Body of pancreas (tissue), 4 donors: Measurements from ENCODE around the gene BAIAP3. TPM values are rescaled to one million over a fixed set of nuclear protein-coding genes. Genes with fewer than 3 reads are reported as not detected.

ENCODE experiments used
- ATAC-seq: fragments of 150-250 bp; one replicate; pipeline ENCODE4 v1.9.1; 2016
- DNase-seq, 4 donors: peaks; one replicate each; pipeline ENCODE4 v3.0.0-alpha.2; 2019
- H3K27ac ChIP-seq, 4 donors: fragments of 200-600 bp; sonication (generic); 1 replicate in 3 of 4; 2 replicates in 1 of 4; pipeline versions ENCODE4 v1.5.1 to v1.6.1; 2016 to 2019; ENCODE audit warnings: mild to moderate bottlenecking in 1 of 4, mixed read lengths in 1 of 4, moderate library complexity in 1 of 4
- H3K27me3 ChIP-seq, 2 donors: fragments of 200-600 bp; sonication (generic); one replicate each; pipeline ENCODE4 v1.6.0; 2016; ENCODE audit warnings: mild to moderate bottlenecking in 1 of 2
- H3K36me3 ChIP-seq, 2 donors: fragments of 200-600 bp; sonication (generic); replicated peaks in 1 of 2; 2 replicates each; pipeline ENCODE4 v1.5.1; 2016; ENCODE audit warnings: low read depth in 2 of 2; ENCODE audit not compliant: insufficient read depth in 1 of 2
- H3K4me1 ChIP-seq: fragments of 200-600 bp; sonication (generic); one replicate; pipeline ENCODE4 v1.6.0; 2016
- H3K4me3 ChIP-seq, 2 donors: fragments of 200-600 bp; sonication (generic); 1 replicate in 1 of 2; 2 replicates in 1 of 2; pipeline ENCODE4 v1.5.1; 2016 to 2019
- H3K9me3 ChIP-seq, 3 donors: fragments of 200-600 bp; sonication (generic); 1 replicate in 2 of 3; 2 replicates in 1 of 3; pipeline ENCODE4 v1.5.1; 2016
- POLR2A ChIP-seq, 3 donors: fragments of 450-650 bp; IDR thresholded peaks; one replicate each; pipeline ENCODE4 v1.6.1; 2016; ENCODE audit warnings: antibody characterized with exemption in 3 of 3, mild to moderate bottlenecking in 2 of 3
- WGBS, 2 donors: methylation state at CpG; one replicate each; pipeline ENCODE4 v1.1.5; 2017; 5-methylcytosine and 5-hydroxymethylcytosine counted together
- intact Hi-C: fragments of 100-400 bp; cut with DNase I; formaldehyde crosslinking; loops from one replicate; pipeline ENCODE4 v1.15.1; 2023
- total RNA-seq, 2 donors: library from RNA; depleted of rRNA; stranded (reverse); fragments of >200 nt; gene quantifications; one replicate each; pipeline ENCODE4 v1.1.0, GENCODE V29; 2016
- TF ChIP-seq, protein P1 (sequence below), 7 experiments: fragments of 450-650 bp in 4 of 7; fragments of 200-600 bp in 3 of 7; sonication (generic) in 3 of 7; IDR thresholded peaks; one replicate each; pipeline ENCODE4 v1.5.1; 2016 to 2019; ENCODE audit warnings: antibody characterized with exemption in 7 of 7

BAIAP3 gene
- total RNA-seq, 2 donors from 2014 or later: 7.0 to 20.8 TPM

DNA sequence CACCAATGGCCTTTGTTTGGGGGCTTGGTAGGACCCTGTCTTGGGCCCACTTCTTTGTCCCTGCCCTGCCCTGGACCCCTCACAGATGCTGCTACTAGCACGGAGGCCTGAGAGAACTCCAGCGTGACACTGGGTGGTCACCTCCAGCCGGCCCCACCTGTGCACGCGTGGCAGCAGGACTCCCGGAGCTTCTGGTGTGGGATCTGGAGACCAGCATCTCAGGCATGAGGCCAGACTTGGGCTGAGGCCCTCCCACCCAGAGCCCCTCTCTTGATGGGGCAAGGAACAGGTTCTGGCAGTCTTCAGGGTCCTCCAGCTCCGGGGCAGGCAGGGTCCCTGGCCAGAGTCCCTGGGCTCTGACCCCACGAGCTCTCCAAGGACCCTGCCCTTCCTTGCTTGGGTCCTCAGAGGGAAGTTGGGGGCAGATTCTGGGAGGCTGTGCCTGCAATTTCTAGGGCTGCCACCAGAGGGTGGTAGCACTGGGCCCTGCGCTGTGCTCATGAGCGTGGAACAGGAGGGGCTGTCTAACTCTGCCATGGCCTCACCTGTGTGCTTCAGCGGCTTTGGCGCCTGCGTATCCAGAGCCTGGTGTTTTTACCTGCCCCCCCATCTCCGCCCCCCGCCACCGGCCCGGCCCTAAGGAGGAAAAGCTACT, 3.1 kb upstream of the BAIAP3 start:
- ATAC-seq: no peak
- no peak overlapping the region for H3K4me3 ChIP-seq
- H3K27ac ChIP-seq: no peak overlapping the region
- peaks cover 8 to 28% of the 10 kb centered on the region in 2 donors for H3K27me3 ChIP-seq
- H3K4me1 ChIP-seq: peaks cover 35% of the 10 kb centered on the region
- H3K36me3 ChIP-seq: no peaks in the 10 kb centered on the region
- intact Hi-C loops: no loop called here
- WGBS, 2 donors: 74% methylated on average over 13 of the region's 17 CpGs; no CpG with 5 or more reads in 1 of the 2 donors
- TF ChIP-seq POLR2A (IDR thresholded peaks at IDR 0.05): no peak
- TF ChIP-seq, protein P1, sequence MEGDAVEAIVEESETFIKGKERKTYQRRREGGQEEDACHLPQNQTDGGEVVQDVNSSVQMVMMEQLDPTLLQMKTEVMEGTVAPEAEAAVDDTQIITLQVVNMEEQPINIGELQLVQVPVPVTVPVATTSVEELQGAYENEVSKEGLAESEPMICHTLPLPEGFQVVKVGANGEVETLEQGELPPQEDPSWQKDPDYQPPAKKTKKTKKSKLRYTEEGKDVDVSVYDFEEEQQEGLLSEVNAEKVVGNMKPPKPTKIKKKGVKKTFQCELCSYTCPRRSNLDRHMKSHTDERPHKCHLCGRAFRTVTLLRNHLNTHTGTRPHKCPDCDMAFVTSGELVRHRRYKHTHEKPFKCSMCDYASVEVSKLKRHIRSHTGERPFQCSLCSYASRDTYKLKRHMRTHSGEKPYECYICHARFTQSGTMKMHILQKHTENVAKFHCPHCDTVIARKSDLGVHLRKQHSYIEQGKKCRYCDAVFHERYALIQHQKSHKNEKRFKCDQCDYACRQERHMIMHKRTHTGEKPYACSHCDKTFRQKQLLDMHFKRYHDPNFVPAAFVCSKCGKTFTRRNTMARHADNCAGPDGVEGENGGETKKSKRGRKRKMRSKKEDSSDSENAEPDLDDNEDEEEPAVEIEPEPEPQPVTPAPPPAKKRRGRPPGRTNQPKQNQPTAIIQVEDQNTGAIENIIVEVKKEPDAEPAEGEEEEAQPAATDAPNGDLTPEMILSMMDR (IDR thresholded peaks at IDR 0.05): peak in 6 of 7 experiments; percentile 9 to 34 (median 22)
- H3K9me3 ChIP-seq: no peaks in the 10 kb centered on the region
- no peak for DNase-seq

DNA sequence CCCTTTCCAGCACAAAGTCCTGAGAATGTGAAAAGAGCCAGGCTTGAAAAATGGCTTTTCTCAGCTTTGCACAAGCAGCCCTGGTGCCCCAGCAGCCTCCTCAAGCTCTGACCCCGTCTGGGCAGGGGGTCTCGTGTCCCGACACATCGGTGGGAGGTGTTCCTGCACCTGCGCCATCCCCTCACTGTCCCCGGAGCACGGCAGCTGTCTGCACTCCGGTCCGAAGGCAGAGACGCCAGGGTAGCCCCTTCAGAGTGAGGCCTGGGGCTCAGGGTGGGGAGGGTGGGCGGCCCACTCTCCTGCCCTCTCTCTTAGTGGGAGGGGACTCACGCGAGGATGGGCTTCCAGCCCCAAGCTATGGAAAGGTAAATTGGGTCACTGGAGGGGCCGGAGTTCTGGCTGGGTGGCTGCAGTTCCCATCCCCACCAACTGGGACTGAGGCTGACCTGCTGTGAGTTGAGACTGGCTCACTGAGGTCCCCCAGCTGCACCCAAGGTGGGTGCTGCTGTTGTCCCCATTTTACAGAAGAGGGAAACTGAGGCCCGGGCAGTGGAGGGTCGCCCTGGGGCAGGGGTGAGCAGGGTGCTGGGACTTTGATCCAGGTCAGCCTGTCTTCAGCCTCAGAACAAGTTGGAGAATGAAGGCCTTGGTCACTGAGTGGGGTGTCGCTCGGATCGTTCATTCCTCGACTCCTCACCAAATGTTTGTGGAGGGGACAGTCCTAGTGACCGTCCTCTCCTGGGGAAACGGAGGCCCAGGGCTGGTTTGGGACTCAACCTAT, 2.3 kb upstream of the BAIAP3 start:
- Histone ChIP-seq H3K27me3 (peaks cover 8 to 28% of the 10 kb centered on the region in 2 donors), H3K9me3 (no peaks in the 10 kb centered on the region), H3K27ac (no peak overlapping the region), H3K4me3 (no peak overlapping the region), H3K36me3 (no peaks in the 10 kb centered on the region), H3K4me1 (peaks cover 35% of the 10 kb centered on the region)
- no peak for TF ChIP-seq POLR2A (IDR thresholded peaks at IDR 0.05)
- TF ChIP-seq, protein P1 (IDR thresholded peaks at IDR 0.05): no peak
- 29 to 37% methylated on average over 10 to 19 of the region's 22 CpGs for WGBS, 2 donors
- no peak for ATAC-seq
- no peak for DNase-seq
- intact Hi-C loops: no loop called here

DNA sequence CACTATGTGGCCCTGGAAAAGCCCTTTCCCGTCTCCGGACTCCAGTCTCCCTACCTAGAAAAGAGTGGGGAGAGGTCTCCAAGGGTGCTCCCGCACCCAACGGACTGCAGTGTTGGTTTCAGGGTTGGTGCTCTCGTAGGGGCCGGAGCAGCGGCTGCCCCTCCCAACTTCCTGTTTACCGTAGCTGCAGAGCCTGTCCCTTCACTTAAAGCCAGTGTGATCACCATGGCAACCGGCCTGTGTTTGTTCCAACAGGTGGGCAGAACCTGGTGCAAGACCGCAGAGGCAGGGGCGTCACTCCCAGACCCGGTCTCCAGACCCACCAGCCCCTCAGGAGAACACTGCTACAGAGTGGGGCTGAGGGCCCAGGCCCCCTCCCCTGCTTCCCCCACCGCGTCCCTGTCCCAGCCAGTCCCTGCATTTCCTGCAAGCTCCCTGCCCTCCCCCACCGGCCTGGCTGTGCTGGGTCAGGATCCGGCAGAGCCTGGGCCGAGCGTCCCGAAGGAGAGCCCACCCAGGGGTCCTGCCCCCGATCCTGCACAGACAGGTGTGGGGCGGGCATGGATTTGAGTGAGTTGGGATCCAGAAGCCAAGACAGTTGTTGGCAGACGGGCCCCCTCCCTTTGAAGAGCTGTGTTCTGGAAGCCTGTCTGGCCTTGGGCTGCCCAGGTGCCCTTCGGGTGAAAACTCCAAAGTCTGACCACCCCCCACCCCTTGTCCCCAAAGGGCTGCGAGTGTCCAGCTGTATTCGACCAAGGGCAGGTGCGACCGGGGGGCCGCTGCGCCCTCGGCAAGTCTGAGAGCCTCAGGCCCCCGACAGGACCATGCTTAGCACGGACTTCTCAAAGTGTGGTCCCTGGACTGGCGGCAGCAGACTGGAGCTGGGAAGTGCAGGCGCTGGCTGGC, 1.5 kb upstream of the BAIAP3 start:
- peaks cover 8 to 28% of the 10 kb centered on the region in 2 donors for H3K27me3 ChIP-seq
- ATAC-seq (peak; percentile 74), DNase-seq (peak; percentile 79 to 94 (median 86))
- no peaks in the 10 kb centered on the region for H3K9me3 ChIP-seq
- H3K4me1 ChIP-seq: peaks cover 35% of the 10 kb centered on the region
- WGBS, 2 donors: 13% methylated on average over 34 of the region's 34 CpGs; no CpG with 5 or more reads in 1 of the 2 donors
- intact Hi-C loops: no loop called here
- no peaks in the 10 kb centered on the region for H3K36me3 ChIP-seq
- no peak overlapping the region for H3K27ac ChIP-seq
- TF ChIP-seq, protein P1 (IDR thresholded peaks at IDR 0.05): no peak
- peak in 1 of 3 donors; percentile 24 for TF ChIP-seq POLR2A (IDR thresholded peaks at IDR 0.05)
- no peak overlapping the region for H3K4me3 ChIP-seq

DNA sequence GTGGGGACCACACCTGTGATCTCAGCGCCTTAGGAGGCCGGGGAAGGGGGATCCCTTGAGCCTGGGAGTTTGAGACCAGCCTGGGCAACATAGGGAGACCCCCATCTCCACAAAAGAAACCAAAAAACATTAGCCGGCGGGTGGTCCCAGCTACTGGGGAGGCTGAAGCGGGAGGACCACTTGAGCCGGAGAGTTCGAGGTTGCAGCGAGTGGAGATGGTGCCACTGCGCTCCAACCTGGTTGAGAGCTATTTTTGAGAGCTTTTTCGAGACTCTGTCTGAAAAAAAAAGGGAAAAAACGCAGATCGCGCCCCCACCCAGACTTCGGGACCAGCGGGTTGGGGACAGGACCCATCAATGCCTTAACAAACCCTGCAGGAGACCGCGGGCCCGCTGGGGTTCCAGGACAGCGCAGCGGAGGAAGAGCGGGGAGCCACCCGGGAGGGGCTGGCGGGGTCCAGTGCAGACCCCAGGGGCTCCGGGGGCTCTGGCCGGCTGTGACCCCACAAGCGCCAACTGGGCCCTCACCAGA, 762 bp upstream of the BAIAP3 start:
- WGBS, 2 donors: 16% methylated on average over 26 of the region's 26 CpGs; no CpG with 5 or more reads in 1 of the 2 donors

More for the DNA sequence above, 762 bp upstream of the BAIAP3 start:
- Histone ChIP-seq H3K27ac (no peak overlapping the region), H3K27me3 (peaks cover 8 to 28% of the 10 kb centered on the region in 2 donors), H3K9me3 (no peaks in the 10 kb centered on the region), H3K4me1 (peaks cover 37% of the 10 kb centered on the region), H3K4me3 (no peak overlapping the region), H3K36me3 (no peaks in the 10 kb centered on the region)
- TF ChIP-seq, protein P1 (IDR thresholded peaks at IDR 0.05): no peak
- no peak for TF ChIP-seq POLR2A (IDR thresholded peaks at IDR 0.05)
- DNase-seq (no peak), ATAC-seq (no peak)
- intact Hi-C loops: no loop called here
